ENCODE results near the gene NCBP3.

The NCBP3 gene

DNA sequence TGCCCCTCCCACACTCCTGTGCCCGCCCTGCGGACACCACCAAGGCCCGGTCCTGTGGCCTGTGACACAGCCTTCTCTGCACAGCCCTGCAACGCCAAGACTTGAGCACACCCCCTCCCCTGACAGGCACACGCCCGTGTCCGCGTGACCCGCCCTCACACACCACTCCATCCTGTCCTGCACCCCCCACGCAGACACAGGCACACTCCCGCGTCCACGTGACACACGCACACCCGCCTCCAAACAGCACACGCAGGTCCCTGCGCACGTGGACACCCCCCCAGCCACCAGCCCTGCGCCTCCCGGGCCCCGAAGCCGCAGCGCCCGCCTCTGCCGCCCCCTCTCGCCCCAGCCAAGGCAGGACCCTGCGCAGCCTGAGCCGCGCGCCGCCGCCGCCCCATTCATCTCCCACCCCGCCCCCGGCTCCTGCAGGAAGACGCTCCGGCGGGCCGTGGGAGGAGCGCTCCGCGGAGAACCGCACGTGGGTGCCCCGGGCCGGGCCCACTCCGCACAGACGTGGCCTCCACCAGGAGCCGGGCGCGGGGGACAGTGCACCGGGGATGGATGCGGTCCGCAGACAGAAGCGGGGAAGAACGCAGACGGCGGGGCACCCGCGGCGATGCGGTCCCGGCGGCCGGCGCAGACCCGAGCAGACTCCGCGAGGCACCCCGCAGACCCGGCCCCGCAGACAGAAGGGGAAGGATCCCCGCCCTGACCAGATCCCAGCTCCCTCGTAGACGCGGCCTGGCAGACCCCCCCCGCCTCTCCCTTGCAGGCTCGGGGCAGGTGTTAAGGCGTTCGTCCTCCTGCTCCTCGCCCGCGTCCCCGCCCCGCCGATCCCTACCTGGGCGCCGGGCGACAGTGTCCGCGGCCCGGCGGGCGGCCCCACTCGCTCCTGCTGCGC, 46.3 kb upstream of the NCBP3 start (continued):
- TF ChIP-seq, protein P1, sequence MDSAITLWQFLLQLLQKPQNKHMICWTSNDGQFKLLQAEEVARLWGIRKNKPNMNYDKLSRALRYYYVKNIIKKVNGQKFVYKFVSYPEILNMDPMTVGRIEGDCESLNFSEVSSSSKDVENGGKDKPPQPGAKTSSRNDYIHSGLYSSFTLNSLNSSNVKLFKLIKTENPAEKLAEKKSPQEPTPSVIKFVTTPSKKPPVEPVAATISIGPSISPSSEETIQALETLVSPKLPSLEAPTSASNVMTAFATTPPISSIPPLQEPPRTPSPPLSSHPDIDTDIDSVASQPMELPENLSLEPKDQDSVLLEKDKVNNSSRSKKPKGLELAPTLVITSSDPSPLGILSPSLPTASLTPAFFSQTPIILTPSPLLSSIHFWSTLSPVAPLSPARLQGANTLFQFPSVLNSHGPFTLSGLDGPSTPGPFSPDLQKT (IDR thresholded peaks at IDR 0.05; ENCODE audit: borderline replicate concordance, low read depth, low read length): no peak
- TF ChIP-seq ZBTB20 (tag by site-specific recombination; IDR thresholded peaks at IDR 0.05): peak; percentile 88
- no peak for TF ChIP-seq ZNF530 (tag by site-specific recombination; IDR thresholded peaks at IDR 0.05; ENCODE audit: low read depth)
- TF ChIP-seq CTCF (tag by site-specific recombination; IDR thresholded peaks at IDR 0.05): peak; percentile 58; the same call in 1 of the 2 replicates
- TF ChIP-seq ZNF18 (tag by site-specific recombination; IDR thresholded peaks at IDR 0.05): no peak
- TF ChIP-seq ZNF629 (tag by site-specific recombination; IDR thresholded peaks at IDR 0.05): 0 out of 2 replicates have a peak, but pooled peaks have one; percentile 47
- no peak for TF ChIP-seq OSR2 (tag by site-specific recombination; IDR thresholded peaks at IDR 0.05)
- TF ChIP-seq TCF7L2 (IDR thresholded peaks at IDR 0.05; ENCODE audit: borderline replicate concordance, low read depth, low read length): no peak
- TF ChIP-seq GLIS2 (tag by site-specific recombination; IDR thresholded peaks at IDR 0.05): peak; percentile 98
- TF ChIP-seq, protein P2, sequence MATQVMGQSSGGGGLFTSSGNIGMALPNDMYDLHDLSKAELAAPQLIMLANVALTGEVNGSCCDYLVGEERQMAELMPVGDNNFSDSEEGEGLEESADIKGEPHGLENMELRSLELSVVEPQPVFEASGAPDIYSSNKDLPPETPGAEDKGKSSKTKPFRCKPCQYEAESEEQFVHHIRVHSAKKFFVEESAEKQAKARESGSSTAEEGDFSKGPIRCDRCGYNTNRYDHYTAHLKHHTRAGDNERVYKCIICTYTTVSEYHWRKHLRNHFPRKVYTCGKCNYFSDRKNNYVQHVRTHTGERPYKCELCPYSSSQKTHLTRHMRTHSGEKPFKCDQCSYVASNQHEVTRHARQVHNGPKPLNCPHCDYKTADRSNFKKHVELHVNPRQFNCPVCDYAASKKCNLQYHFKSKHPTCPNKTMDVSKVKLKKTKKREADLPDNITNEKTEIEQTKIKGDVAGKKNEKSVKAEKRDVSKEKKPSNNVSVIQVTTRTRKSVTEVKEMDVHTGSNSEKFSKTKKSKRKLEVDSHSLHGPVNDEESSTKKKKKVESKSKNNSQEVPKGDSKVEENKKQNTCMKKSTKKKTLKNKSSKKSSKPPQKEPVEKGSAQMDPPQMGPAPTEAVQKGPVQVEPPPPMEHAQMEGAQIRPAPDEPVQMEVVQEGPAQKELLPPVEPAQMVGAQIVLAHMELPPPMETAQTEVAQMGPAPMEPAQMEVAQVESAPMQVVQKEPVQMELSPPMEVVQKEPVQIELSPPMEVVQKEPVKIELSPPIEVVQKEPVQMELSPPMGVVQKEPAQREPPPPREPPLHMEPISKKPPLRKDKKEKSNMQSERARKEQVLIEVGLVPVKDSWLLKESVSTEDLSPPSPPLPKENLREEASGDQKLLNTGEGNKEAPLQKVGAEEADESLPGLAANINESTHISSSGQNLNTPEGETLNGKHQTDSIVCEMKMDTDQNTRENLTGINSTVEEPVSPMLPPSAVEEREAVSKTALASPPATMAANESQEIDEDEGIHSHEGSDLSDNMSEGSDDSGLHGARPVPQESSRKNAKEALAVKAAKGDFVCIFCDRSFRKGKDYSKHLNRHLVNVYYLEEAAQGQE (tag by site-specific recombination; IDR thresholded peaks at IDR 0.05): no peak
- no peak for TF ChIP-seq ZNF654 (tag by site-specific recombination; IDR thresholded peaks at IDR 0.05; ENCODE audit: low read depth)
- no peak for TF ChIP-seq ZNF426 (tag by site-specific recombination; IDR thresholded peaks at IDR 0.05)
- peak; percentile 20; the same call in 1 of the 2 replicates for TF ChIP-seq ZNF292 (tag by site-specific recombination; IDR thresholded peaks at IDR 0.05; ENCODE audit: borderline replicate concordance, low read depth)
- no peak for TF ChIP-seq ZNF184 (tag by site-specific recombination; IDR thresholded peaks at IDR 0.05)
- no peak; the same call in 1 of the 2 replicates for TF ChIP-seq KLF10 (tag by site-specific recombination; IDR thresholded peaks at IDR 0.05)
- peak; percentile 100 for TF ChIP-seq ZFHX2 (tag by site-specific recombination; conservative IDR thresholded peaks at IDR 0.05)
- TF ChIP-seq ZNF416 (tag by site-specific recombination; IDR thresholded peaks at IDR 0.05): no peak
- peak; percentile 87 for TF ChIP-seq ZEB2 (tag by site-specific recombination; IDR thresholded peaks at IDR 0.05)
- TF ChIP-seq GFI1B (tag by site-specific recombination; IDR thresholded peaks at IDR 0.05): no peak
- no peak for TF ChIP-seq RBAK (tag by site-specific recombination; IDR thresholded peaks at IDR 0.05)
- TF ChIP-seq ZFP3 (tag by site-specific recombination; IDR thresholded peaks at IDR 0.05; ENCODE audit: low read depth): no peak
- TF ChIP-seq ZNF580 (tag by site-specific recombination; IDR thresholded peaks at IDR 0.05): no peak
- no peak for TF ChIP-seq ZNF266 (tag by site-specific recombination; IDR thresholded peaks at IDR 0.05; ENCODE audit: low read depth)
- no peak for TF ChIP-seq ZNF776 (tag by site-specific recombination; IDR thresholded peaks at IDR 0.05; ENCODE audit: borderline replicate concordance)
- no peak for TF ChIP-seq SCRT2 (tag by site-specific recombination; IDR thresholded peaks at IDR 0.05)
- no peak for TF ChIP-seq ZNF473 (tag by site-specific recombination; IDR thresholded peaks at IDR 0.05)
- no peak for TF ChIP-seq ZNF558 (tag by site-specific recombination; IDR thresholded peaks at IDR 0.05)
- peak; percentile 91 for TF ChIP-seq SP7 (tag by site-specific recombination; IDR thresholded peaks at IDR 0.05)
- TF ChIP-seq SETDB1 (IDR thresholded peaks at IDR 0.05; ENCODE audit: insufficient read length, low read length): no peak
- TF ChIP-seq, protein P3, sequence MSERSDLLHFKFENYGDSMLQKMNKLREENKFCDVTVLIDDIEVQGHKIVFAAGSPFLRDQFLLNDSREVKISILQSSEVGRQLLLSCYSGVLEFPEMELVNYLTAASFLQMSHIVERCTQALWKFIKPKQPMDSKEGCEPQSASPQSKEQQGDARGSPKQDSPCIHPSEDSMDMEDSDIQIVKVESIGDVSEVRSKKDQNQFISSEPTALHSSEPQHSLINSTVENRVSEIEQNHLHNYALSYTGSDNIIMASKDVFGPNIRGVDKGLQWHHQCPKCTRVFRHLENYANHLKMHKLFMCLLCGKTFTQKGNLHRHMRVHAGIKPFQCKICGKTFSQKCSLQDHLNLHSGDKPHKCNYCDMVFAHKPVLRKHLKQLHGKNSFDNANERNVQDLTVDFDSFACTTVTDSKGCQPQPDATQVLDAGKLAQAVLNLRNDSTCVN (tag by site-specific recombination; optimal IDR thresholded peaks at IDR 0.05): peak; percentile 99
- no peak for TF ChIP-seq GLI2 (tag by site-specific recombination; IDR thresholded peaks at IDR 0.05; ENCODE audit: borderline replicate concordance, low read depth)

Data from HEK293 (cell line).